NCI-H2029 treated with DMSO at 0.1 percent for 48 hours (cell line): ENCODE results near the gene COX20.
"Not testable (repeated sequence)": the region's sequence is repeated elsewhere in the genome, so short reads cannot be mapped to it uniquely, and the experiment has no call there.

ENCODE experiments used
- DNase-seq: peaks from one replicate; lab custom pipeline; 2025; lab: John Stamatoyannopoulos, UW

Gene COX20, protein sequence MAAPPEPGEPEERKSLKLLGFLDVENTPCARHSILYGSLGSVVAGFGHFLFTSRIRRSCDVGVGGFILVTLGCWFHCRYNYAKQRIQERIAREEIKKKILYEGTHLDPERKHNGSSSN

GRCh38 chr1:244835276-244836134, at the start of gene COX20:
TSS of gene COX20 (plus strand) at chr1:244835658. CDS start at chr1:244835715, 57 bp downstream.
- DNase-seq = peak; percentile 70

GRCh38 chr1:244788493-244789275, 46.8 kb upstream of the COX20 start:
- DNase-seq = no peak

DNA sequence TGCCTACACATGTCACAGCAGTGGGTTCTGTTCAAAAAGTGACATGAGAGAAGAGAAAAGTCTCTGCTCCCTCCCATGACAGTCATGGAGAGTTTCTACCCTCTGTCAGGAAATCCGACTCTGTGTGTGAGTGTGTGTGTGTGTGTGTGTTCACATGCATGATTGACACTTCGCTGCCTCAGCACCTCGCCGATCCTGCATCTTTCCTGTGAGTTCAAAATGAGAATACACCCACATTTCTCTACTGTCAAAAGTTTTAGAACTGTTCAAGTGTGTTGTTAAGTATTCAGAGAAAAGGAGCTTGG, 46.2 kb upstream of the COX20 start:
- no peak for DNase-seq

DNA sequence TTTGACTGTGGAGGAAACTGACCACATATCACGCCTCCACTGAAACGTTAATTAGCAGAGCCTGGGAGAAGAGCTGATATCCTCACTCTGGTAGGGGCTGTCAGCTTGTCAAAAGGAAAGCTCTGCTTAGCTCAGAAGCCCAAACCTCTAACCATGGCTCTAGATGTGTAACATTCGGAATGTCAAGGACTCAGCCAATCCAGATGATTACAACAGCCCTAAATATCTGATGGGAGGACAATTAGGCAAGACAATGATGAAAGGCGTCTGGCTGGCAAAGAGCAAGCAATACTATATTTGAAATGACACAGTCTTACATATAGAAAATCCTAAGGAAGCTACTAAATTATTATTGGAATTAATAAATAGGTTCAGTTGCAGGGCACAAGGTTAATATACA, 45.7 kb upstream of the COX20 start:
- no peak for DNase-seq

- no peak for DNase-seq
Measured at GRCh38 chr1:244791061-244791460, 44.4 kb upstream of the COX20 start.

- DNase-seq = no peak
Measured at GRCh38 chr1:244792188-244792850, 43.1 kb upstream of the COX20 start.

- DNase-seq = no peak
Measured at GRCh38 chr1:244794071-244794470, 41.4 kb upstream of the COX20 start.

GRCh38 chr1:244794516-244794915, 40.9 kb upstream of the COX20 start:
- not testable (repeated sequence) for DNase-seq

DNA sequence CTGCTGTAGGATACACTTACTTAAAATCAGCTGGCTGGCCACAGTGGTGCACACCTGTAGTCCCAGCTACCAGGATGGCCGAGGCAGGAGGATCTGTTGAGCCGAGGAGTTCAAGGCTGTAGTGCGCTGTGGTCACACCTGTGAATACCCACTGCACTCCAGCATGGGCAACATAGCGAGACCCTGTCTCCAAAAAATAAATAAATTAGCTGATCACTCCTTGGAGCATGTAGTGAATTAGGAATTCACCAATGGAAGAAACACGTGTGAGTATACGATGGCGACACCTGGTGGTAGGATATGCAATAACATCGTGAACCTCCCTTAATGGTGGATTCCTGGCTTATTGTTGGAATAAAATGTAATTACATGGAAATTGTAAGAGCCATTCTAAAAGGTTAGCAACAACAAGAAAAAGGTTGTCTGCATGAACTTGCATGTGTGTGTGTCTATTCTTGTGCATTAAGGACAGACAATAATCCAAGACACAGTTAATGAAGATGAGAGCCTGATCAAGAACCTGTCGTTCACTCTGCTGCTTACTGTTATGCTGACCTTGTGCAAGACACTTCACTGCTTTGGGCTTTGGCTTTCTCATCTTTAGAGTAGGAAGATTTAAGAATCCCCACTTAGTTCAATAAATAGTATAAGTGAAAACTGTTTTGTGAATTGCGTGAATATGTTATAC, 38.6 kb upstream of the COX20 start:
- DNase-seq = no peak

GRCh38 chr1:244800821-244801220, 34.6 kb upstream of the COX20 start:
- DNase-seq = no peak

- no peak for DNase-seq
Measured at GRCh38 chr1:244801246-244801645, 34.2 kb upstream of the COX20 start.

- no peak for DNase-seq
Measured at GRCh38 chr1:244802041-244802440, 33.4 kb upstream of the COX20 start.

GRCh38 chr1:244802556-244803239, 32.8 kb upstream of the COX20 start:
- DNase-seq = no peak

- DNase-seq = no peak
Measured at GRCh38 chr1:244804841-244805240, 30.6 kb upstream of the COX20 start.

DNA sequence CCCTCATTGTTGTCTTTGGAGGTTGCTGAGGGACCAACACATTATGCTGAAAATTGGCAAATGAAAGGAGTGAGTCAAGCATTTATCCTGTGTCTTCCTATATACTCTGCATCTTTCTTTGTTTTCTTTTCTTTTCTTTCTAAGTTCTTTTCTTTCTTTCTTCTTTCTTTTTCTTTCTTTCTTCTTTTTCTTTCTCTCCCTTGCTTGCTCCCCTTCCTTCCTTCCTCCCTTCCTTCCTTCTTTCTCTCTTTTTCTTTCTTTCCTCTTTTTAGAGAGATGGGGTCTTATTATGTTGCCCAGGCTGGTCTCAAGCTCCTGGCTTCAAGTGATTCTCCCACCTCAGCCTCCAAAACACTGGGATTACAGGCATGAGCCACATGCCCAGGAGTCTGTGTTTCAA, 28.3 kb upstream of the COX20 start:
- no peak for DNase-seq

DNA sequence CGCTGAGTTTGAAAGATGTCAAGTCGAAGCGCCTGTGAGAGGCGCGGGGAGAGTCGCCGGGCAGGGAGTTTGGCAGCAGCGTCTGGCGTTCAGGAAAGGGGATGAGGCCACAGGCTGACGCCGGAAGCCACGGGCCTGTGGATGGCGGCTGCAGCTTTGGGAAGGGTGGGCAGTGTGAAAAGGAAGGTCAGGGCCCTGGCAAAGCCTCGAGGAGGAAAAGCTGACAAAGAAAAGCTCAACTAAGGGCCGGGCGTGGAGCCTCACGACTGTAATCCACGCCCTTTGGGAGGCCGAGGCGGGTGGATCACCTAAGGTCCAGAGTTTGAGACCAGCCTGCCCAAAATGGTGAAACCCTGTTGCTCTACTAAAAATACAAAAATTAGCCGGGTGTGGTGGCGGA, 25.2 kb upstream of the COX20 start:
- no peak for DNase-seq

GRCh38 chr1:244813327-244813726, 22.1 kb upstream of the COX20 start:
- DNase-seq = no peak

DNA sequence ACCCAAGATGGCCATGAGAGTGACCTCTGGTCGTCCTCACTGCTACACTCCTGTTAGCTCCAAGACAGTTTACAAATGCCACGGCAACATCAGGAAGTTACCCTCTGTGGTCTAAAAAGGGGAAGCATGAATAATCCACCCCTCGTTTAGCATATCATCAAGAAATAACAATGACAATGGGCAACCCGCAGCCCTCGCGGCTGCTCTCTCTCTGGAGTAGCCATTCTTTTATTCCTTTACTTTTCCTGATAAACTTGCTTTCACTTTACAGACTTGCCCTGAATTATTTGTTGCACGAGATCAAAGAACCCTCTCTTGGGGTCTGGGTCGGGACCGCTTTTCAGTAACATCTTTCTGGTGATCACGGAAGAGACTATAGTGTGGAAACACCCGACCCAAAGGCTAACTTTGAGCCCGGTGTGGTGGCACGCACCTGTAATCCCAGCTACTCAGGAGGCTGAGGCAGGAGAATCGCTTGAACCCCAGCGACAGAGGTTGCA, 19.8 kb upstream of the COX20 start:
- DNase-seq = no peak

DNA sequence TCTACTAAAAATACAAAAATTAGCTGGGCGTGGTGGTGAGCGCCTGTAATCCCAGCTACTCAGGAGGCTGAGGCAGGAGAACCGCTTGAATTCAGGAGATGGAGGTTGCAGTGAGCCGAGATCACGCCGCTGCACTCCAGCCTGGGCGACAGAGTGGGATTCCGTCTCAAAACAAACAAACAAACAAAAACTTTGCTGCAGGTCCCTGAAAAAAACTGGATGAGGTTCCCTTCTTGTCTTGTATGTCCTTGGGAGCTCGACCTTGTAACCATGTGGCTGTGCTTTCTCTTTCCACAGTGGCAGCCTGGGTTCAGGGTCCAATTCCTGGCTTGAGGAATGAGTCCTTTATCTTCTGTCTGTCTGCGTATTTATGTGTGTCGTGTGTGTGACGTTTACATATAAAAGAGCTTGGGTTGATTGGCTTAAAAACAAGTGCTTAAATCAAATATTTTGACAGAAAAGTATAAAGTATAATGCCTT, 18.0 kb upstream of the COX20 start:
- DNase-seq = no peak

- no peak for DNase-seq
Measured at GRCh38 chr1:244820131-244820530, 15.3 kb upstream of the COX20 start.

- DNase-seq = no peak
Measured at GRCh38 chr1:244821134-244821533, 14.3 kb upstream of the COX20 start.
